Body of pancreas (tissue), 4 donors: ENCODE measurements around the gene ARRB1. TPM values are rescaled to one million over a fixed set of nuclear protein-coding genes. Genes with fewer than 3 reads are reported as not detected.

Experiments
- ATAC-seq: fragments of 150-250 bp; one replicate; pipeline ENCODE4 v1.9.1; 2016
- DNase-seq, 4 donors: peaks; one replicate each; pipeline ENCODE4 v3.0.0-alpha.2; 2019
- H3K27ac ChIP-seq, 4 donors: fragments of 200-600 bp; sonication (generic); 1 replicate in 3 of 4; 2 replicates in 1 of 4; pipeline versions ENCODE4 v1.5.1 to v1.6.1; 2016 to 2019; ENCODE audit warnings: mild to moderate bottlenecking in 1 of 4, mixed read lengths in 1 of 4, moderate library complexity in 1 of 4
- H3K27me3 ChIP-seq, 2 donors: fragments of 200-600 bp; sonication (generic); one replicate each; pipeline ENCODE4 v1.6.0; 2016; ENCODE audit warnings: mild to moderate bottlenecking in 1 of 2
- H3K36me3 ChIP-seq, 2 donors: fragments of 200-600 bp; sonication (generic); replicated peaks in 1 of 2; 2 replicates each; pipeline ENCODE4 v1.5.1; 2016; ENCODE audit warnings: low read depth in 2 of 2; ENCODE audit not compliant: insufficient read depth in 1 of 2
- H3K4me1 ChIP-seq: fragments of 200-600 bp; sonication (generic); one replicate; pipeline ENCODE4 v1.6.0; 2016
- H3K4me3 ChIP-seq, 2 donors: fragments of 200-600 bp; sonication (generic); 1 replicate in 1 of 2; 2 replicates in 1 of 2; pipeline ENCODE4 v1.5.1; 2016 to 2019
- H3K9me3 ChIP-seq, 3 donors: fragments of 200-600 bp; sonication (generic); 1 replicate in 2 of 3; 2 replicates in 1 of 3; pipeline ENCODE4 v1.5.1; 2016
- CTCF ChIP-seq, 7 experiments: fragments of 450-650 bp in 4 of 7; fragments of 200-600 bp in 3 of 7; sonication (generic) in 3 of 7; IDR thresholded peaks; one replicate each; pipeline ENCODE4 v1.5.1; 2016 to 2019; ENCODE audit warnings: antibody characterized with exemption in 7 of 7
- POLR2A ChIP-seq, 3 donors: fragments of 450-650 bp; IDR thresholded peaks; one replicate each; pipeline ENCODE4 v1.6.1; 2016; ENCODE audit warnings: antibody characterized with exemption in 3 of 3, mild to moderate bottlenecking in 2 of 3
- WGBS, 2 donors: methylation state at CpG; one replicate each; pipeline ENCODE4 v1.1.5; 2017; 5-methylcytosine and 5-hydroxymethylcytosine counted together
- intact Hi-C: fragments of 100-400 bp; cut with DNase I; formaldehyde crosslinking; loops from one replicate; pipeline ENCODE4 v1.15.1; 2023
- total RNA-seq, 2 donors: library from RNA; depleted of rRNA; stranded (reverse); fragments of >200 nt; gene quantifications; one replicate each; pipeline ENCODE4 v1.1.0, GENCODE V29; 2016

ARRB1 gene
- total RNA-seq, 2 donors from 2014 or later, result 41.0 to 54.1 TPM

- no peak for TF ChIP-seq POLR2A (IDR thresholded peaks at IDR 0.05)
- no peak for TF ChIP-seq CTCF (IDR thresholded peaks at IDR 0.05)
- H3K27ac ChIP-seq, result no peak overlapping the region
- DNase-seq (peak in 1 of 4 donors; percentile 31), ATAC-seq (no peak)
- intact Hi-C loops, result no loop called here
- WGBS, 2 donors, result 40 to 52% methylated on average over 3 of the region's 3 CpGs
- no peaks in the 10 kb centered on the region for H3K36me3 ChIP-seq
- no peaks in the 10 kb centered on the region for H3K27me3 ChIP-seq
- no peaks in the 10 kb centered on the region for H3K4me1 ChIP-seq
- H3K4me3 ChIP-seq, result no peak overlapping the region
- H3K9me3 ChIP-seq, result no peaks in the 10 kb centered on the region
These were observed 117.7 kb downstream of the ARRB1 start for GRCh38 chr11:75233754-75234172.

DNA sequence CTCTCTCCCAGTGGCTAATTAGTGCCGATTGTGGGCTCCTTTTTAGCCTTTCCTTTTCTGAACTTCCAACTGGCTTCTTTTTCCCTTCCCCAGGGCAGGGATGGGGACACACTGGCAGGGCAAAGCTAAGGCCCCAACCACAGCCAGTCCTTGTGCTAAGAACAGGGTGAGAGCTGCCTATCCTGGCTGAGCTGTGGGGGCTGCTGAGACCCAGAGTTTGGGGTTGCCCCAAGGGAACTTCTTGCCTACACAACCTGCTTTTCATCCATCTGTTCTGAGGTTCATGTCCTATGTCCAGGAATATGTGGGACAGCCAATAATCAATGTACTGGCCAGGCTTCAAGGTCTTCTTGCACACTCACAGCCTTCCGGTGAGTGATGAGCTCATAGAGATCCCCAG lies 120.8 kb downstream of the ARRB1 start:
- H3K4me3 ChIP-seq, result no peak overlapping the region
- ATAC-seq, result no peak
- no peaks in the 10 kb centered on the region for H3K4me1 ChIP-seq
- no peak overlapping the region for H3K27ac ChIP-seq
- no peak for DNase-seq
- H3K36me3 ChIP-seq, result no peaks in the 10 kb centered on the region
- intact Hi-C loops, result no loop called here
- WGBS, 2 donors, result 61 to 78% methylated on average over 2 of the region's 2 CpGs
- no peak for TF ChIP-seq CTCF (IDR thresholded peaks at IDR 0.05)
- no peak for TF ChIP-seq POLR2A (IDR thresholded peaks at IDR 0.05)
- H3K9me3 ChIP-seq, result no peaks in the 10 kb centered on the region
- H3K27me3 ChIP-seq, result no peaks in the 10 kb centered on the region

GRCh38 chr11:75229466-75229865 lies 122.0 kb downstream of the ARRB1 start:
- Histone ChIP-seq H3K9me3 (no peaks in the 10 kb centered on the region), H3K36me3 (no peaks in the 10 kb centered on the region), H3K4me1 (no peaks in the 10 kb centered on the region), H3K27me3 (no peaks in the 10 kb centered on the region), H3K27ac (no peak overlapping the region), H3K4me3 (no peak overlapping the region)
- no peak for DNase-seq
- no peak for ATAC-seq
- no peak for TF ChIP-seq CTCF (IDR thresholded peaks at IDR 0.05)
- TF ChIP-seq POLR2A (IDR thresholded peaks at IDR 0.05), result no peak
- intact Hi-C loops, result no loop called here
- 86 to 100% methylated on average over 2 of the region's 2 CpGs for WGBS, 2 donors

GRCh38 chr11:75225794-75226193 lies 125.7 kb downstream of the ARRB1 start:
- intact Hi-C loops, result no loop called here
- Histone ChIP-seq H3K27ac (no peak overlapping the region), H3K4me1 (no peaks in the 10 kb centered on the region), H3K9me3 (no peaks in the 10 kb centered on the region), H3K27me3 (no peaks in the 10 kb centered on the region), H3K4me3 (no peak overlapping the region), H3K36me3 (no peaks in the 10 kb centered on the region)
- DNase-seq (no peak), ATAC-seq (no peak)
- 68 to 75% methylated on average over 4 of the region's 4 CpGs for WGBS, 2 donors
- TF ChIP-seq CTCF (IDR thresholded peaks at IDR 0.05) (no peak), POLR2A (IDR thresholded peaks at IDR 0.05) (no peak)

GRCh38 chr11:75223954-75224643 lies 127.4 kb downstream of the ARRB1 start:
- DNase-seq, result no peak
- 49 to 69% methylated on average over 5 of the region's 5 CpGs for WGBS, 2 donors

More at GRCh38 chr11:75223954-75224643, 127.4 kb downstream of the ARRB1 start:
- Histone ChIP-seq H3K4me1 (no peaks in the 10 kb centered on the region), H3K27ac (no peak overlapping the region), H3K36me3 (no peaks in the 10 kb centered on the region), H3K4me3 (no peak overlapping the region), H3K9me3 (no peaks in the 10 kb centered on the region), H3K27me3 (no peaks in the 10 kb centered on the region)
- ATAC-seq, result no peak
- intact Hi-C loops, result no loop called here
- no peak for TF ChIP-seq CTCF (IDR thresholded peaks at IDR 0.05)
- no peak for TF ChIP-seq POLR2A (IDR thresholded peaks at IDR 0.05)
